ENCODE measurements around the gene DDX60. TPM values are rescaled to one million over a fixed set of nuclear protein-coding genes. Genes with fewer than 3 reads are reported as not detected.
"Not testable (repeated sequence)": the region's sequence is repeated elsewhere in the genome, so short reads cannot be mapped to it uniquely, and the experiment has no call there.

The DDX60 gene
- total RNA-seq, 1 experiment from 2014 or later: 2.7 TPM

- TF ChIP-seq FOXK1 (CRISPR knock-in tag; IDR thresholded peaks at IDR 0.05): no peak
- no peak for TF ChIP-seq E2F1 (CRISPR knock-in tag; IDR thresholded peaks at IDR 0.05)
- TF ChIP-seq, protein P1, sequence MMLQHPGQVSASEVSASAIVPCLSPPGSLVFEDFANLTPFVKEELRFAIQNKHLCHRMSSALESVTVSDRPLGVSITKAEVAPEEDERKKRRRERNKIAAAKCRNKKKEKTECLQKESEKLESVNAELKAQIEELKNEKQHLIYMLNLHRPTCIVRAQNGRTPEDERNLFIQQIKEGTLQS (CRISPR knock-in tag; conservative IDR thresholded peaks at IDR 0.05): no peak
- TF ChIP-seq ZNF263 (CRISPR knock-in tag; IDR thresholded peaks at IDR 0.05; ENCODE audit: low read depth): no peak
- no peak for TF ChIP-seq ZNF317 (CRISPR knock-in tag; IDR thresholded peaks at IDR 0.05; ENCODE audit: borderline replicate concordance, low read depth)
- TF ChIP-seq ZSCAN18 (CRISPR knock-in tag; IDR thresholded peaks at IDR 0.05): no peak
- TF ChIP-seq, protein P2, sequence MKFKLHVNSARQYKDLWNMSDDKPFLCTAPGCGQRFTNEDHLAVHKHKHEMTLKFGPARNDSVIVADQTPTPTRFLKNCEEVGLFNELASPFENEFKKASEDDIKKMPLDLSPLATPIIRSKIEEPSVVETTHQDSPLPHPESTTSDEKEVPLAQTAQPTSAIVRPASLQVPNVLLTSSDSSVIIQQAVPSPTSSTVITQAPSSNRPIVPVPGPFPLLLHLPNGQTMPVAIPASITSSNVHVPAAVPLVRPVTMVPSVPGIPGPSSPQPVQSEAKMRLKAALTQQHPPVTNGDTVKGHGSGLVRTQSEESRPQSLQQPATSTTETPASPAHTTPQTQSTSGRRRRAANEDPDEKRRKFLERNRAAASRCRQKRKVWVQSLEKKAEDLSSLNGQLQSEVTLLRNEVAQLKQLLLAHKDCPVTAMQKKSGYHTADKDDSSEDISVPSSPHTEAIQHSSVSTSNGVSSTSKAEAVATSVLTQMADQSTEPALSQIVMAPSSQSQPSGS (CRISPR knock-in tag; IDR thresholded peaks at IDR 0.05; ENCODE audit: borderline replicate concordance, low read depth): no peak
- TF ChIP-seq IRF2 (CRISPR knock-in tag; IDR thresholded peaks at IDR 0.05; ENCODE audit: borderline replicate concordance, low read depth): no peak
These were observed 12.1 kb downstream of the DDX60 start (continued) for GRCh38 chr4:168306476-168306875.

- DNase-seq (ENCODE audit: low spot score) (no peak), ATAC-seq (no peak)
- Mint-ChIP-seq H3K4me3 (no peak overlapping the region), H3K36me3 (peaks cover under 1% of the 10 kb centered on the region; the same call in 1 of the 2 replicates), H3K9me3 (peaks cover 4% of the 10 kb centered on the region), H3K4me1 (peaks cover 11% of the 10 kb centered on the region), H3K27ac (no peak overlapping the region), H3K27me3 (ENCODE audit: low read depth) (no peaks in the 10 kb centered on the region)
- no peak for TF ChIP-seq GABPB1 (CRISPR knock-in tag; IDR thresholded peaks at IDR 0.05)
- no peak for TF ChIP-seq ZNF671 (CRISPR knock-in tag; IDR thresholded peaks at IDR 0.05)
- ChIA-PET POLR2A (no interaction called here), CTCF (no interaction called here)
These were observed 13.7 kb downstream of the DDX60 start for GRCh38 chr4:168304744-168305459.

GRCh38 chr4:168303430-168303829, 15.1 kb downstream of the DDX60 start:
- H3K36me3 Mint-ChIP-seq; H3K27me3 Mint-ChIP-seq (ENCODE audit: low read depth); POLR2A ChIA-PET; CTCF ChIA-PET; ATAC-seq; H3K9me3 Mint-ChIP-seq; H3K27ac Mint-ChIP-seq; DNase-seq (ENCODE audit: low spot score); H3K4me3 Mint-ChIP-seq: not testable (repeated sequence)
- H3K4me1 Mint-ChIP-seq: peaks cover 11% of the 10 kb centered on the region

- Mint-ChIP-seq H3K27me3 (ENCODE audit: low read depth) (no peaks in the 10 kb centered on the region), H3K4me3 (no peak overlapping the region), H3K9me3 (no peaks in the 10 kb centered on the region), H3K27ac (no peak overlapping the region), H3K4me1 (0 out of 2 replicates have a peak, but pooled peaks cover 7% of the 10 kb centered on the region), H3K36me3 (no peaks in the 10 kb centered on the region)
- ChIA-PET CTCF (no interaction called here), POLR2A (no interaction called here)
- ATAC-seq (no peak), DNase-seq (ENCODE audit: low spot score) (no peak)
- TF ChIP-seq MXD4 (CRISPR knock-in tag; IDR thresholded peaks at IDR 0.05; ENCODE audit: borderline replicate concordance) (no peak), GRHL2 (CRISPR knock-in tag; IDR thresholded peaks at IDR 0.05; ENCODE audit: insufficient replicate concordance, severe bottlenecking) (no peak), ZNF281 (CRISPR knock-in tag; IDR thresholded peaks at IDR 0.05) (no peak), IRF2 (CRISPR knock-in tag; IDR thresholded peaks at IDR 0.05; ENCODE audit: borderline replicate concordance, low read depth) (no peak), GTF2I (CRISPR knock-in tag; conservative IDR thresholded peaks at IDR 0.05) (no peak), CREM (CRISPR knock-in tag; IDR thresholded peaks at IDR 0.05) (no peak), ESRRA (CRISPR knock-in tag; IDR thresholded peaks at IDR 0.05; ENCODE audit: borderline replicate concordance) (no peak)
These were observed 25.1 kb downstream of the DDX60 start for GRCh38 chr4:168293386-168293975.
